HG03139 (cell line): Measurements from ENCODE around the gene A3GALT2.

Experiments
- ATAC-seq: cut with Tn5 transposase; IDR thresholded peaks from one replicate; pipeline ENCODE4 v1.9.1; 2021; ENCODE audit not compliant: unreplicated experiment

The A3GALT2 gene

DNA sequence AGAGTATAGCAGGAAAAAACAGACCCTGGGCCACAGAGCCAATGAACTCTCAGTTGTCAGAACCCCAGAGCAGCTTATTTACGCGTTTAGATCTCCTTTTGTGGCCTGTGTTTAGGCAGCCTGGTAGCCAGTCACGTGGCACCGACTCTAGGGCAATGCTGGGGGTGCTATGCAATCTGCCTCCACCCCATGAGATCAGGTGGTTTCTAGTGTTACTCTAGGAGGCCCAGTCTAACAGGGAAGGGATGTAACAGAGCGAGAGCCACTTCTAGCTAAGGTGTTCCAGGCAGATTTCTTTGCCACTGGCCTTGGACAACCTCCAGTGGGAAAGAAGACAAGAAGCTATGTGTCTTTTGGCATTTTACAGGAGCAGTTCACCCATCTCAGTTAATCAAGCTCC lies 12.0 kb upstream of the A3GALT2 start:
- ATAC-seq, result no peak

DNA sequence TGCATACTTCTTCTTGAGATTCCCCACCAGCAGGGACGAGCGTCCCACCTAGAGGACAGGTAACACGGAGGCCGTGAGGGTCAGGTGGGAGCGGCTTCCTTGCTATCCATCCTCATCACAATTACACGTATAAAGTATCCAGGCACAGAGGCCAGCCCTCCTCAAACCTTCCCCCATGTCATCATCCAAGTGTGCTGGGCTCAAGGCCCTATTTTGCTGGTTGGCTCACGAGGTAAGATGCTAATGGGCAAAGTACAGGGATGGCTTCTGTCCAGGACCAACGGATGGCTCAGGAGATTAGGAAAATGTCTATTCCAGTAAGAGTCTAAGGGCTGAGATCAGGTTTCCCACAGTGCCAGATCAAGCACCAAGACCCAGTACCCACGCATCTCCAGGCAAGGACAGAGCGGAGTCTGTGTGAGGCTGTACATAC lies 11.5 kb upstream of the A3GALT2 start:
- no peak for ATAC-seq

DNA sequence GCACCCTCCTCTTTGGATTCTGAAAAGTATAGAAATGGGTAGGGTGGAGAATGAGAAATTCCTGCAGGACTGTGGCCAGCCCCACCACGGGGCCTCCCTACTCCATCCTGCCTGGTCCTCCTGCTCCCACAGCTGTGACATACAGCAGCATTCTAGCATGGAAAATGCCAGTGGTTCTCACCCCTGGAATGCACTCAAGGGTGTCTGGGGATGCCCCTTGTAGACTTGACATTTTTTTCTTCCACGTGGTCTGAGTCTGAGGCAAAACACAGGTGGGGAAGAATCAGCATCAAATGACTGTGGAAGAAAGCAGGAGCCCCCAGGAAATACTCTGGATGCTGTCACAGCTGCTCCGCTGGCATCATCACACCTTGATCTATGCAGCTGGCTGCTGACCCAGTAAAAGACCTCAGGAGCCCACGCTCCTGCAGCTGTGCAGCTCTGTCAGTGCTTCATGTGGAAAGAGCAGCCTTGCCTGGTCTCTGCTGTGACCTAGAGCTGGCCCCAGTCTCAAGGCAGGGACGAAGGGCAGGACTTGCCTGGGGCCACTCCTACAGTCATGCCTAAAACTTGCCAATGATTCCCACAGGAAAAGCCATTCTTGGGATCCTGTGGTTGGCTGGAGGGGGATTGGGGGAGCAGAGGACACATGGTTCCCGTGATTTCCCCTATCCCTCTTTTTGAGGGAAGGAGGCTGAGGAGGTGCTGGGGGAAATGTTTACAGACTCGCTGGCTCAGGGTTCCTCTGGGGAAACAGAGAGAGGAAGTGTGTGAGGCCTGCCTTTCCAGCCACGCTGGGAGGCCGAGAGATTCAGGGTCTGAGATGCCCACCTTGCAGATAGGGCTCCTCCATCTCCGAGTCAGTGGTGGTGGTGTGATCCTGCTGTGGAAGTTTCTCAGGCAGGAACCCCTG lies 10.8 kb upstream of the A3GALT2 start:
- ATAC-seq, result no peak

DNA sequence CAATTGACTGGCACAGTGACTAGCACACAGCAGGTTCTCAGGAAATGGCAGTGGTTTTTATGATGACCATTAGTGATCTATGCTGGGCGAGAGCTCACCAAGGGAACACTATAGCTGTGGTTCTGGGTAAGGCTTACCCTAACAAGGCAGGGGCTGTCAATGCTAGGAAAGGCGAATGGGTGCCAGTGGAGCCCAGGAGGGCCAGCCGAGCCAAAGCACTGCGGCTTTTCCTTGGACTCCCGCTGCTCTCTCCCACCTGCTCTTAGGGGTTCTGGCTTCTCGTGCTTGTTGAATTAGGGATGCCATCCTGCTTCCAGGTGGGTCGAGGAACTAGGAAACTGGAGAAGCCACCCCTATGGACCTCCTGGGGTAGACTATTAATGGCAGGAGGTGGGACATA lies 10.0 kb upstream of the A3GALT2 start:
- ATAC-seq, result no peak

DNA sequence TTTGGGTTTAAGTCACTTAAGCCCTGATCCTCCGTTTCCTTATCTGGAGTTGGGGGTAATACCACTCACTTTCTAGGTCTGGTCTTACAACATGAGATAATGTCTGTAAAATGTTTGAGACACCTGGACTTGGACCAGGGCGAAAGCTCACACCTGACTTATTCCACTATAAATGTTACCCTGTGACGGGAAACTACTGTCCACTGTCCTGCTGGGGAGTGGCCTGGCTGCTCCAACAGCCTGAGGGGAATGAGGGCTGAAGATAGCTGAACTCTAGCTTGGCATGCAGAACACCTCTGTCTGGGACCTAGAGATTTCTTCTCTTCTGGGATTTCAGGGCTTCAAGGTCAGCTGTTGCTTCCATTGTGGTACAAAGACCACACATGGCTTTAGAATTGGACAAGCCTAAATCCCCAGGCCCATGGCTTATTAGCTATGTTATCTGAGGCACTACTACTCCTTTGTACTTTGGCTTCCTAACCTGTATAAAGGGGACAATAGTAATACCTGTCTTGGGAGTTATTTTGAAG lies 9.5 kb upstream of the A3GALT2 start:
- ATAC-seq, result no peak

DNA sequence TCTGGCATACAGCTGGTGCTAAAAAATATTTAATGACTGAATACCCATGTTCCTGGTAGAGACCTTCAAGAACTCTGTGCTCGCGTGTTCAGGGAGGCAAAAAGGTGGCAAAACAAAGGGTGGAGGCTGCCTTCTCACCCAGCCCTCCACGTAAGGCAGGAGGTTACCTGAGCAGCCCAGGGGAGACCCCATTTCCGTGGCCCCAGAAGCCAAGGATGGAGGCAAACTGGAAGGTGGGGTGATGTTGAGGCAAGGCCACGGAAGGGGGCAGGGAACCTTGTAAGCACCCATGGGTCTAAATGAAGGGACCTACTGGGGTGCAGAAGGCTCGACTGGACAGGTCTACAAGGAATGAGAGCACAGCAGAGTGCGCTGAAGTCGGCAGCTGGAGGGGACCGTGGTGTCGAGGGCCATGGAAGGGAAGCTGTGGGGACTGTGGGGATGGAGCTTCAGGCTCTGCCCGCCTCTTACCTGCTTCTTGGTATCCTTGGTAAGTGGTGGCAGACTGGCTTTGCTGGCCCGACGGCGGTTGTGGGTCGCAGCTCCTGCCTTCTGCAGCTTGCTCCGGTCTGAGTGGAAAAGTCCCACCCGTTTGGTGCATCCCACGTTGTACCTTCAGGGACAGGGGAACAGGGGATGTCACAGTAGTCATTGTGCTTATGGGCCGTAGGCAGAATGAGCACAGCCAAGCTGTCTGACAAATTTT lies 8.9 kb upstream of the A3GALT2 start:
- ATAC-seq, result no peak

DNA sequence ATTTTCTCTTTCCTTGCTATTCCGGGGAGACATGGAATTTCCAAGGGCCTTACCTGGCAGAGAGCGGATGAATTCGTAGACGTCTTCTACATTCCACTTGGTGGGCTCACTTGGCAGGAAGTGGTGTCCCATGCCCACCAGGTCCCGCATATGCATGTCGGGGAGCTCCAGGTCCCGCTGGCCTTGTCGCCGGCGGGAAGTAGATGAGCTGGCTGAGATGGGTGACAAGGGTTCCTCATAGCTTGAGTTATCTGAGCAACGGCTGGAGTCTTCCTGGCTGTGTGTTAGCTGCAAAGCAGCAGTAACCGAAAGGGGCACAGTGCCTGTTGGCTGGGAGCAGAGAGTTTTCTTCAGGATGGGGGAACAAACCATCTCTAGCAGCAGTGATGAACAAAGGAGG lies 7.9 kb upstream of the A3GALT2 start:
- no peak for ATAC-seq

DNA sequence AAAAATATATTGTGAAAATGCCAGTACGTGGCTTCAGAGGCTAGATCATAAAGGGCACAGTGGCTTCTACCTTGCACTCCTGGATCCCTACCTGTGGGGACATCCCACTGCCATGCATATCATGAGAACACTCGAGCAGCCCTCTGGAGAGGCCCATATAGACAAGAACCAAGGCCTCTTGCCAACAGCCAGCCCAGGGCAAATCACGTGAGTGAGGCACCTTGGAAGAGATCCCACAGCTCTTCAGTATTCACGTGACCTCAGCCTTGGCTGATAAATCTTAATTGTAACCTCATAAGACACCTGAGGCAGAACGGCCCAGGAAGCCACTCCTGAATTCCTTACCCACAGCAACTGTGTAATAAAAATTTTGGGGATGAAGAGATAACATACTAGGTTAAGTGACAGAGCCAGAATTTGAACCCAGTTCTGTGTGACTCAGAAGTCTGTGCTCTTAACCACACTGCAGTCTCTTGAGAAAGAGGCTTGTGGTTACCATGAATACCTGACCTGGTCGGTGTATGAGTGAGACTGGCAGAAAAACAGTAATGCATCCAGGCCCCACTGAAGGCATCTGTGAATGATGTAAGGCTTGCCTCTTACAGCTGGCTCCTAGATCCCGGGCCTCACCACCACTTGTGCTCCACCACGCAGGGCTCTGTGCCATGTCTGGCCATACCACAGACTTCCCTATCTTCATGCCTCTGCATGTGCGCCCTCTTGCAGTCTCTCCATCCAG lies 6.9 kb upstream of the A3GALT2 start:
- no peak for ATAC-seq

DNA sequence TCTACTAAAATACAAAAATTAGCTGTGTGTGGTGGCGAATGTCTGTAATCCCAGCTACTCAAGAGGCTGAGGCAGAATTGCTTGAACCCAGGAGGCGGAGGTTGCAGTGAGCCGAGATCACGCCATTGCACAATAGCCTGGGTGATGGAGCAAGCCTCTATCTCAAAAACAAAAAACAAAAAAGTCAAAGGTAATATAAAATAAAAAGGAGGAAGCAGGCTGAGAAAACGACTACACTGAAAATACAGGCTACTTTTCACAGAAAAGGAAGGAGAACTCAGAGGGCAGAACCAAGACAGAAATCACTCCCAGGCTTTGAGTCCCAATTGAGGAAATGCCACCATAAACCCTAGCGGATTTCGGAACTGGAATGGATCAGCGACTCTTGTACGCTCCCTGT lies 5.9 kb upstream of the A3GALT2 start:
- no peak for ATAC-seq

DNA sequence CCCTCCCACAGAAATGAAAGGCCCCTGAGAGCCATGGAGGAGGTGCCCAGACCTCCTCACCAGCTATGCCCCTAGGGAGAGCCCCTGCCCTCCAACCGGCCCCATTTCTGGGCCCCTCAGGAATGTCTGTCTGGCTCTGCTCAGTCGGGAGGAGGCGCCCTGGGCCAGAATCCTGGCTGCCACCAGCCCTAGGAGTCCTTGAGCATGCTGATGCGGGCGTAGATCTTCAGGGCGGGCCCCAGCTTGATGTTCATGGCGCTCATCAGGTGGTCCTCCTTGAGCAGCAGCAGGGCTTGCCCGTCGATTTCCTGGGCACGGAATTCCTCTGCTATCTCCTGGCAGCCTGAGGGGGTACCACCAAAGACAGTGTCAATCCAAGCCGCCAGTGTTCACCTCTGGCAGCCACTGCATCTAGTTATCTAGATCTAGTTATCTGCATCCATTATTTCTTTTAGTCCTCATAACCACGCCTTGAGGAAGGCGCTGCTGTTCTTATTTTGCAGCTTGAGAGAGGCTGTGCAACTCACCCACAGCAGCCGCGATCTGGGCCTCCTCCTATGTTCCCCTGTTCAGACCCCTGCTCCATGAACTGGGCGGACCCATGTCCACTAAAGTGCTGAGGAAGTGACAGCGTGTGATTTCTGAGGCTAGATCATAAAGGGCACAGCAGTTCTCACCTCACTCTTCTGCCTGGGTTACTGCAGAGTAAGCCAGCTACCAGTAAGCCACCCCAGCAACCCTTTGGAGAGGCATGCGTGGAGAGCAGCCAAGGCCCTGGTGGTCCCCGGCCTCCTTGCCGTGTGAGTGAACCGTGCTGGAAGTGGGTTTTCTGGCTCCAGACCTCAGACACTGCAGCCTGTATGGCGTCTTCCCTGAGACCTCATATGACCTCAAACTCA lies 4.0 kb upstream of the A3GALT2 start:
- no peak for ATAC-seq

DNA sequence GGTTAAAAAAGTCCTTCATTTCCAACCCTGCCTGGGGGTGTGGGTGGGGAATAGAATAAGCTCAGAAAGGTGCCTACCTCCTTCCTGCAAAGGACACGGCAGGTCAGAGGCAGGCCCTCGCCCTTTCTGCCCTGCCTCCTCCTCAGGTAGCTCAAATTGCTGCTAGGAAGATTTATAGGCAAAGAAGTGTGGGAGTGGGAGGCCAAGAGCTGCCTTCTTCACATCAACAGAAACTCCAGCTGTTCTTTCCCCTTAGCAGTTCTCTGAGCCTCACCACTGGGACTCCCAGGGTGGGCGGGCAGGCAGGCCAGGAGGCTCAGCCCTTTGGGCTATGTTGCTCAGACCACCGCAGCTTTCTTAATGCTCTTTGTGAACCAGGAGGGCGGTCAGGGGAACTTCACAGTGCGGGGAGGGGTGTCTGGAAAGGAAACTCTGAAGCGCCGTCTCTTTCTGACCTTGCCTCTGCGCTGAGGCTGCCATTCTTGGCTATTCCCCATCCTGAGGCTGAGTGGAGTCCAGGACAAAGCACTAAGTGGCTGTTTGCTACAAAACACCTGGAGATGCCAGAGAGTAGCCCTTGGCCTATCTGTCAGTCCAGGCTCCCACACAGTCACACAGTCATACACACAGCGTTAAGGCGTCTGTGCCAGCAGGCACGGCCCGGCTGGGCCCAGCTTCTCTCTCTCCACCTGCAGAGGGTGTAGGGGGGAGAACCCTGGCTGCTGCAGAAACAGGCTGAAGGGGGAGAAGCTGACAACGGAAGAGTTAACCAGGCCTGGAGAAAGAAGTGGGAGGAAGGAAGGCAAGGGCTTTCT lies 3.0 kb upstream of the A3GALT2 start:
- ATAC-seq, result no peak

DNA sequence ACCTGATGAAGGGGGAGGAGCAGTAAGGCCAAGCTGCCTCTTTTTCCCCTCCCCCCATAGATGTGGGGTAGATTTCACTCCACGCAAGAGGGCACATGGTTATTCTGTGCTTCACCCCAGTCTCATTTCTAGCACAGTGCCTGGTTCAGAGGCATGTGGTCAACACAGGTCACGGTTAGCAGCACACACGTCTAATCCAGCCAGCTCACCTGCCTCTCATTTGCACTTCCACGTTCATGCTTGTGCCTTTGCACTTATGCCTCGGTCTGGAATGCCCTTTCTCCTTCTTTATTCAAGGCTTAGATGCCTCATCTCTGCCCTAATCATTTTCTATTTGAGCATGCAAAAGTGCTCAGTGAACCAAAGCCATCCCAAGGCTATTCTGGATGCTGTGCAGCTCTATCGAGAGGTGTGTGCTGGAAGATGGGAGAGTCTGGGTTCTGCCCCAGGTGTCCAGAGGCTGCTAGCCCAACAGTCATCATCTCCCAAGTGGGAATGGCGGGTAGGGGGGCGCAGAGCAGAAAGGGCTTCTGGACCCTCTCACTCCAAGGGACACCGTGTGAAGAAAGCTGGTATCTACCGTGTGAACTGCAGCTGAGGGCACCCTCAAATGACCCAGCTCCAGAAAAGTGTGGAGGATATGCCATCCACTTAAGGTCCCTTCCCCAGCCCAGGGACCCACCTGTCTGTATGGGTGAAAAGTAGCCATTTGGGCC lies 2.1 kb upstream of the A3GALT2 start:
- ATAC-seq, result no peak

DNA sequence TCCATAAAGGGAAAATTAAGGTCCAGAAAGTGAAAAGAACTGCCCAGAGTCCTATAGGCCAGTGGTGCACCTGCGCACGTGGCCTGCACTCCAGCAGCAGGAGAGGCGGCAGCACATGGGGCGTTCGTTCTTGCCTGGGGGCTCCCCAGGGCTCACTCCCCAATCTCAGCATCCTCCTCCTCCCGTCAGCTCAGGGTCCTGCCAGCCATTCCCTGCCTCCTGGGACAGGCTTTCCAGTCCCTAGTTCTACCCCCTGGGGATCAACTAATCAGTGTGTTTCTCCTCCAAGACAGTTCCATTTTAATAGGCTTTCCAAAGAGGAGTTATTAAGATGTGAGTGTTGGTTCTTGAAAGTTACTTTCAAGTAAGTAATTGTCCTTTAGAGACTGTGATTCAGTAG lies 1.2 kb upstream of the A3GALT2 start:
- ATAC-seq, result no peak

DNA sequence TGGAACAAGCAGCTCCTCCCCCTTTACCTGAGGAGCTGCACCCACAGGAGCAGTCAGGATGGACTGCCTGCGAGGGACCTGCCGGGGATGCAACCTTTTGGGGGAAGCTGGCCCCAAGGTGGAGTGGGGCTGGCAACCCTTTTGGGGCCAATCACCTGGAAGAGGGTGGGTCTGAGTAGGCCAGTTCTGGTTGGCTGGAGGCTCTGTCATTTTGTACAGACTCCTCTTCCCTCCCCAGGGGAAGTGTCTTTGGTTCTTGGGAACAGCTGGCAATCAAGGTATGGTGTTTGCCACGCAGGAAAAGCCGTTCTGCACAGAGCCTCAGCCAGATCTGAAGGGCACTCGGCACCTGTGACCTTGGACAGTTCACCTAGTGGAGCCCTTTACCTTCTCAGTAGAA lies 280 bp upstream of the A3GALT2 start:
- ATAC-seq, result no peak

DNA sequence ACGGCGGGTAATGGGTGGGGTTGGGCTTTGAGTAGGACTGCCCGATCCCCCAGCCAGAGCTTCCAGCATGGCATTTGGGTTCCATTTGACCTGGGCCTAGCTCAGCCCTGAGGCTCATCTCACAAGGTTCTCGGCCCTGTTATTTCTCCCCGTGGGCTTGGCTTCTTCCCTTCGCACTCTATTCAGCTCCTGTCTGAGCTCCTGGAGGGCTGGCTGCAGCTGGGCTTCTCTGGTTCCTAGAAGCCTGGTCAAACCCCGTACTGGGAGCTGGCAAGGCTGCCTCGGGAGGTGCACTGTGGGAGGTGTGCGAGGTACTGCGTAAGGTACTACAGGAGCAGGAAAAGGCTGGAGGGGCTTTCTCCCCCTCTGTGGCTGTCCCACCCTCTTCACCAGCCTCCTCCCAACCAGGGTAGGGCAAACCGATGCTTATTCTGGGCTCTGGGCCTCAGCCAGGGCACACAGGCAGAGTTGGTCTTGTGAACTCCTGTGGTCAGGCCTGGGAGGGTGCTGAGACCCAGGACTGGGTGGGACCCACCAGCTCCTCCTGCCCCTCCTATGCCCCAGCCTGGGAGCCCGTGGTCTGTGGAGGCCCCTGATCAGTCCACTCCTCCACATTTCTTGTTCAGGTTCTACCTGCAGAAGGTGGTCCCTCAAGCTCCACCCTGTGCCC lies 814 bp downstream of the A3GALT2 start:
- no peak for ATAC-seq

DNA sequence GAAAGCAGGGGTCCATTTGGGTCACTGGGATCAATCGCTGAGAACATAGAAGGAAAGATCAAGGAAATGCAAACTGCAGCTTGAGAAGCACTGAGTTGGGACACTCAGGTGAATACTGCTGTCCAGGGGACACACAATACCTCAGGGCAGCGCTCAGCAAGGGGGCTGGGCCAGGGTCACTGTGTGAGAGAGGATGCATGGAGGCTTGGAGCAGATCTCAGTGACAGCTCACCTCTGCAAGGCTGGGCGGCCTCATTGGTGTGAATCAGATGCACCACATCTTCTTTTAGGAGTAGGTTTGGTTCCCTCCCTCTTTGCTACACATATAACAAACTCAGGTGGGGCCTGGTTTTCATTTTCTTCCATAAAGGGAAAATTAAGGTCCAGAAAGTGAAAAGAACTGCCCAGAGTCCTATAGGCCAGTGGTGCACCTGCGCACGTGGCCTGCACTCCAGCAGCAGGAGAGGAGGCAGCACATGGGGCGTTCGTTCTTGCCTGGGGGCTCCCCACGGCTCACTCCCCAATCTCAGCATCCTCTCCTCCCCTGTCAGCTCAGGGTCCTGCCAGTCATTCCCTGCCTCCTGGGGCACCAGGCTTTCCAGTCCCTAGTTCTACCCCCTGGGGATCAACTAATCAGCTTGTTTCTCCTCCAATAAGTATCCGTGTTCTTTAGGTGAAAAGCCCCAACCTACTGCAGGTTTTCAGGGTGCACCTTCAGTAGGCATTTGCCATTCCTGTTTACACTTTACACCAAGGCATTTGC lies 1.5 kb downstream of the A3GALT2 start:
- no peak for ATAC-seq

DNA sequence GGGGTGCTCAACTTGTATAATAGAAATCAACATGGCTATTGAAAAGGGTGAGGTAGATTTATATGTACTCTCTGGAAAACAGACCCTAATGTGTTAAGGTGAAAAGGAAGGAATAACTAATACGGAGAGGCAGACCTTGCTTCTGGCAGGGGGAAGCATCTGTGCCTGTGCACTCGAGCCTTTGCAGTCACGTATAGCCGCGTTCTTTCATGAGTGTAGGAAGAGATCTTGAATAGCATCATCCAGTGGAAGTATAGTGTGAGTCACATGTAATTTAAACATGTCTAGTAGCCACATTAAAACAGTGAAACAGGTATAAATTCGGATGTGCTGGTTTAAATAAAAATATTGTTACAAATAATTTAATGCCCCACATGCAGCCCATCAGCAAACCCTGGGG lies 3.0 kb downstream of the A3GALT2 start:
- ATAC-seq, result no peak

DNA sequence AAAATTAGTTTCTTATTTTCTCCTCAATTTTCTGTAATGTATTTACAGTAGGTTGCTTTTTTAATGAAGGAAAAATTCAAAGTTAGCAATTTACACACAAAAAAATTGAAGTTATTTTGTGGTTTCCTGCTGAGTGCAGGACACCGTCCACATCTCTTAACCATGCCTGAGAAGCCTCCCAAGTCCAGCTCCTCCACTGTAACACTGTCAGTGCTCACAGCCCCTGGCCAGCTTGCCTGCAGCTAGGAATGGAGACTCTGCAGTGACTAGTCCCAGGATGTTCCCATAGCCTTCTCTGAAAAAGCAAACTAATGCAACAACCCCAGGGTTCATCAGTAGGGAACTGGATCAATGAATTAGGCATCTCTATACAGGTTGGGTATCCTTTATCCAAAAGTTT lies 3.5 kb downstream of the A3GALT2 start:
- ATAC-seq, result no peak
